DMS79 (cell line): ENCODE data around the gene ACTL7A.

Source experiments
- DNase-seq: peaks from one replicate; lab custom pipeline; 2025; lab: John Stamatoyannopoulos, UW

ACTL7A gene

DNA sequence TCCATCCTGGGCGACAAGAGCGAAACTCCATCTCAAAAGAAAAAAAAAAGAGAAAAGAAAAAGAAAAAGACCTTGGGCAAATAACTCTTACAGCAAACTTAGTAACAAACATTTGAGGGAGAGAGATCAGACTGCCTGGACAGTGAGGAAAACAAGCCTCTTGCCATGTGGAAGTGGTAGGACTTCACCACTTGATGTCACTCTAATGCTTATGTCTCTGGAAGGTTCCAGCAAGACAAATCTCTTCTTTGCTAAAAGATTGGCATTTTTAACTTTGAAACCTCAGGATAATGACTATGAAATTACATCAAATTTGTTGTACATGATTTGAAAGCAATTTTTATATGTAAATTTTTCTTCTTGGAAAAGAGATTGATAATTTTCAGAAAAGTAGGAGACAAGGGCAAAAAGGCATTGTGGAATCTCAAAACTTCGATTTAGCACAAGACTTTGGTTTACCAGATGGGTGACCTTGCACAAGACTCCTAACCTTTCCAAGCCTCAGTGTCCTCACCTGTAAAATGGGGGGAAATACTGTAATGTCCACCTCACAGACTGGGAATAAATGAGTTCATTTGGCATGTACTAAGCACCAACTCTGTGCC is 11.7 kb upstream of the ACTL7A start:
- DNase-seq = no peak

DNA sequence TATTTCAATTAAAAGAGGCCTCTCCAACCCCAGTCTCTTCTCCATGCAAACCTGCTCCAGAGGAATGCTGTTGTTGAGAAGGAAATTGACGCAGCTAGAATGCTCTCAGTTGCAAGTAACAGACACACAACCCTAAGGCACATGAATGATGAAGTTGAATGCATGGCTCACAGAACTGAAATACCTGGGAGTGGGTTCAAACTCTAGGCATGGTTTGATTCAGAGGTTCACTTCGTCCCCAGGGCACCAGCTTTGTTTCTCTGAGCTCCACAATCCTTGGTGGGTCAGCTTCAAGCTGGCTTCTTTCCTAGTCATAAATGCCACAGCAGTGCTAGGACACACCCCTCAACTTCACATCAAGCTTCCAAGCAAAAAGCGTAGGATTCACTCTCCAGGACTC is 10.9 kb upstream of the ACTL7A start:
- no peak for DNase-seq

DNA sequence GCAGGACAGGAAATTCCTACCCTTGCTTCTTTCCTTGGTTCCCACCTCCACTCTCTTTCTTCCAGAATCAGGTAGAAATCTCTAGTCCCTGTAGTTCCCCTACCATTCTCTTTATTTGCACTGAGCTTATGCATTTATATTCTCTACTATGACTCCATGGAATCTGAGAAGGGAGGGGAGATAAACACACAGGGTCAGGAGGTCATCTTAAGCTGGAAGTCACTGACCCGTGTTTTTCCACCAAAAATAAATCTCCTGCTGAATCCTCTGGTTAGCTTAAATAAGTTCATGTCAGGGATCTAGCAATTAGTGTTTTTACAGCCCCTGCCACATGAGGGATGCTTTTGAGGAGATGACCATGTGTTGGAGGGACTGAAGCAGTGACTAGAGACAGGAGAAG is 10.0 kb upstream of the ACTL7A start:
- no peak for DNase-seq

DNA sequence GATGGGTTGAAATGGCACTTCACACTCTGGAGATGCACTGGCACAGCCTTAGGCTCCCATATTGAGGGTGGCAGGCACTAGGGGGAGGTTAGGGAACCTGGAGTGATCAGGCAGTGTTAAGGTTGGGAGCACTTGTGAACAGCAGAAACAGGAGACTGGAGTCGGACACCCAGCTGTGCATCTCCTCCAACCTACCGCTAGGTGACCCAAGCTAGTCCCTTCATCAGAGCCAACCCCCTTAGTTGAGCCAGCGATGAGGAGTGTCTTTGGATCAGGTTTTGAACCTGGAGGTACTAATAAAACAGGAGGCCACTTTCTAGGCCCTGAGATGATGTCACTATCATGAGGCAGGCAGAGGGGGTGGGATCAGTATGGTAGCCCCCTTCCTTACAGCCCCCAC is 8.0 kb upstream of the ACTL7A start:
- no peak for DNase-seq

DNA sequence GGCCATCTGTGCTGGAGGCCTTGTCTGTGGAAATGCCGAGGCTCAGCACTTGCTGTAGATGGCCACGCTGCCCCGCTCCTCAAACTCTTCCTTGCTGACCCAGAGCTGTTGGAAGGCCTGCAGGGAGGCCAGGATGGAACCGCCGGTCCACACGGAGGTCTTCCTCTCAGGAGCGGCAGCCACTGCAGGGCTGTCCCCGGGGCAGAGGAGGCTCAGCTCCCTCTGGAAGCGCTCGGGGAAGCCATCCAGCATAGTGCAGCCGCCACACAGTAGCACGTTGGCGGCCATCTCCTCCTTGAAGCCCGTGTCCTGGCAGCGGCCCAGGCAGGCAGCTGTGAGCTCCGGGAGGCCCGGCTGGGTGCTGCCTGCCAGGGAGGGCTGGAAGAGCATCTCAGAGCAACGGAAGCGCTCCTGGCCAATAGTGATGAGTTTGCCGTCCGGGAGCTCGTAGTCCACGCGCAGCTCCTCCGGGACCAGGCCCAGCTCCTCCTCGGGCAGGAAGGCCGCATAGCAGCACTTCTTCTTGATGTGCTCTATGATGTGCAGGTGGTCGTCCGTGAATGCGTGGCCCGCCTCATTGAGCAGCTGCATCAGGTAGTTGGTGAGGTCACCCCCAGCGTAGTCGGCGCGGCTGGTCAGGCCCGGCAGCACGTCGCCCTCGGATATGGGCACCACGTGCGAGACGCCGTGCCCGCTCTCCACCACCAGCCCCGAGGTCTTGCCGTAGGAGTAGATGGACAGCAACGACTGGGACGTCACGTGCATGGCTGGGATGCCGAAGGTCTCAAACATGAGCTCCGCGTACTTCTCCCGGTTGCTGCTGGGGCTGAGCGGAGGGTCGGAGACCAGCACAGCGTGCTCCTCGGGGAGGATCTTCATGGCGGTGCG is 7.2 kb upstream of the ACTL7A start:
- no peak for DNase-seq

DNA sequence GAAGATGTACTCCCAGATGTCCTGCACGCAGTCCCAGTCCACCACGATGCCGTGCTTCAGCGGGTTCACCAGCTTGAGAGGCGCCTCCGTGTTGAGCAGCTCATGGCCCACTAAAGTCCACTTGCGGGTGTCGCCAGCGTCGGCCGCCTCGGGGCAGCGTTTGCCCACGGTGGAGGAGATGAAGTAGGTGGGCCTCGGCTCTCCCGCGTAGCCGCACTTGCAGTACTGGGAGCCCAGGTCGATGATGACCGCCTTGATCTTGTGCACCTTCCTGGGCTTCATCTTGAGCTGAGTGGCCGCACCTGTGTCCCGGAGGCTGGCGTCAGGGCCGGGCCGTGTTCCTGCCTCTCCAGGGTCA is 6.6 kb upstream of the ACTL7A start:
- DNase-seq = no peak

DNA sequence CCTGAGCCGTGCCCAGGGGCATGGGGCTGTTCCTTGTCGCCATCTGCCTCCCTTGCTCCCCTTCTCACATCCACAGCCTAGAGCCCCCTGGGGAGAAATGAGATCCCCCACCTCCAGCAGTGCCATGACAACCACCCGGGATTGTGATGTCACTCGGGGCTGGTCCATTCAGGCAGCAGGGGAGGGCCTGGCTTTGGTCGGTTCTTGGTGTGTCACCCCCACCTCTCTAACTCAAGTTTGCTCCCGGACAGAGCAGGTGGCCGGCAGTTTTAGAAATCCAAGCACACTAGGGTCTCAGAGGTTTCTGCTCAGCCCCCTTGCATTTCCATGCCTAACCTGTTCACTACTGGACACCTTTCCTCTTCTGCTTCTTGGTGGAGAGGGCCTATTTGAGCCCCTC is 6.2 kb upstream of the ACTL7A start, which contains the start of gene ACTL7B:
Gene ACTL7B, minus strand, starts transcription at position 99 of the 400 bp plus-strand sequence. Its CDS starts 56 bp downstream, at position 43.
- no peak for DNase-seq

DNA sequence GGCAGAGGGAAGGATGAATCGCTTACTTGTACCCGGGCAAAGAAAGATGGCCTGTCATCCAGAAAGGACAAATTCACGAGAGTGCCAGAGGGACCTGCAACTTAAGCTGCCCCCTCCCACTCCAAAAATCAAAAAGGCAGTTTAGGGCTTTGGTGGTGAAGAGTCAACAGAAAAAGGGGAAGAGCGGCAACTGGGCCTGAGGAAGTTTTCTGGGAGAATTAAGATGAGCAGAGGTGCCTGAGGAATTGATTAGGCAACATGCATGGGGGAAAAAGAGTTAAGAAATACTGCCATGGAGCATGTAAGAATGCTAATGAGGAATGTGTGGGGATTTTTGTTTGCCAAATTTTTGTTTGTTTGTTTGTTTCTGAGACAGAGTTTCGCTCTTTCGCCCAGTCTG is 4.5 kb upstream of the ACTL7A start:
- DNase-seq = no peak

DNA sequence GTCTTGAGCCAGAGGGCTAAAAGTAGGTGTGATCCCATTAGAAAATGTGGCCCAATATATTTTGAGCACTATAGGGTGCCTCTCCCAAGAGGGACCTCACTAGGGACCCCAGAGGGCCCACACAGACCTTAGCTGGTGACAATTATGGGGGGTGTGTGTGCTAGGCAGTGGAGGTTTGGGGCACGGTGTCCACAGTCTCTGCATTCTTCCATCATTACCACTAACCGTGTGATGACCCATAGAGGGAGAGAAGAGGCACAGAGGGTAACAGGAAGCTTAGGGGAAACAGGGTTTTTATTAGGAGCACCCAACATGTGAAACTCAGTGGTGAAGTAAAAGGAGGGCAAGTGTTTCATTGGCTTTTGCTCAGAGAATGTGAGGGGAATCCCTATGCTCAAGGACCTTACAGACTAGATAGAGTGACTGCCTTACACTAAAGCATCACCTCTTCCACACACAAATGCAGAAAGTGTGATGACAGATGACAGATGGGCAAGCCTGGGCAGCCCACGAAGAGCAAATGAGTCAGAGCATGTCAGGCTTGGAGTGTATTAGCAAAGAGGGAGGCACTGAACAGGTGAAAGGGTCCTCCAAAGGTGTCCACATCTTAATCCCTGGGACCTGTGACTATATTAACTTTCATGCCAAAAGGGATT is 2.5 kb upstream of the ACTL7A start:
- DNase-seq = no peak

DNA sequence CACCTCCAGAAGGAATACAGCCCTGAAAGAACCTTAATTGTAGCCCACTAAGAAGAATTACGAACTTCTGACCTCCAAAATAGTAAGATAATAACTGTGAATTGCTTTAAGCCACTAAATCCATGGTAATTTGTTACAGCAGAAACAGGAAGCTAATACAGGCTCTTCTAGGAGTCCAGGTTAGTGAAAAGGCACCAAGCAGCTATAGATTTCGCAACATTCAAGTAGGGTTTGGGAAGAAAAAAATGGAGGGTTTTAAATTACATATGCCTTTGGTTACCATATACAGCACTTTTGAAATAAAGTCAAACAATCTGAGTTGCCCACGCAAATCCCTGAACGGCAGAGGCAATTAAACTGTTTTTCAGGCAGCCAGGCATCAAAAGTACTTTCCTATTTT is 1.7 kb upstream of the ACTL7A start:
- DNase-seq = no peak

DNA sequence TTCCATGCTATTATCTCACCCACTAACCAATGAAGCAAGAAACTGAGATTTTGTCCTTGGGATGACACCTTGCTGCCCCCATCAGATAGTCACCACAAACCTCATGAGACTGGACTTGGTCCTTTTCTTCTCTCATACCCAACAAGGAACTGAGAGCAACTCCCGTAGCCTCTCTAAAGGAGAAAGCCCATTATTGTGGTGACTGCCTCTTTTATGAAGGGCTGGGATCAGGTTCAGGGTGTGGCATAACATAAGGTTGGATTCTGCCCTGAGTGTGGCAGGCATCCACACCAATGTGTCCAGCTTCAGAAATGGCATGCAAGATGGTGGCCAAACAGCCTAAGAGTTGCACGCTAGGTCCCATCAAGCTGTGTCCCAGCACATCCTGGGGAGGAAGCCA is 1.3 kb upstream of the ACTL7A start:
- DNase-seq = no peak

DNA sequence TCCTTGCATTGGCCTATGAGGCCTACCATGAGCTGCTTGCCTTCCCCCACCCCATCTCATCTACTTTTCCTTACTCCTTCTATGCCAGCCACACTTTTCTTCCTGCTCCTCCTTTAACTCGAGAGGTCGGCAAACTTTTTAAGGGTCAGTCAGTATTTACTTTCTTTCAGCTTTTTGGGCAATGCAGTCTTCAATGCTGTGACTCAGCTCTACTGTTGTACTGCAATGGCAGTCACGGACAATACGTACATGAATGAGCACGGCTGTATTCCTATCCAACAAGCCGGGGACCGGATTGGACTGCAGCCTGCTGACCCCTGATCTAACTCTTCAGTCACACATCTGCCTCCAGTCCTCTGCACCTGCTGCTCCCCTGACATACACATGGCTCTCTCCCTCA is 602 bp upstream of the ACTL7A start:
- no peak for DNase-seq

DNA sequence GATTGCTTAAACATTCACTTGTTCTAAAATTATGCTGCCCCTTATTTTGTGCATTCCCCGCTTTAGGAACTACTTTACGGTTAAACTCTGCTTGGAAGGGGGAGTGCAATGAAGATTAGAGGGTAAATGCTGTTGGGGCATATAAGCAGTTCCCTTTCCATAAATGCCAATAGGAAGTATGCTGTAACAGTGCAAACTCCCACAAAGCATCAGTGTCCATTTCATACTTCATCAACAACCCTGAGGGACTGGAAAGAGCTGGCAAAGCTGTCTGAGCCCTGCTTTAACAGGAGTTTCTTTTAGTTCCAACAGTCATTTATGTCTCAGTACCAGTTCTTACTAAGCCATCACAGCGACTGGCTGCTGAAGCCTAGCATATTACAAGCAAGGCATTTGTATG is 1.8 kb downstream of the ACTL7A start:
- DNase-seq = no peak

DNA sequence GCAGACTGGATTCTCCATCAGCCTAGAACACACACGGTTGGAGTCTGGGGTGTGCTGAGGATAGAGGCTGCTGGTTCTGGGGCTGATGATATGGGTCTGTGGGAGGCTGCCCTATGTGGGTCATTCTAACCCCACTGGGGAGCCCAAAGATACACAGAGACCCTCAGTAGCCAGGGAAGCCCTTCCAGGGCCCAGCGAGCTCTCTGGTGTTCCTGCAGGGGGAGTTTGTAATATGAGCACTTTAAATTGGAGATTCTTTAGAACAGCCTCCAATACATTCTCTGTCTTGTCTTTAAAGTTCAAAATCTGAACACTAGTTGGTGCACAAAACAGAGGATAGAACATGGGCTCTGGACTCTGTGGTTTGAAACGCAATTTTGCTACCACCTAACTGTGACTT is 2.4 kb downstream of the ACTL7A start:
- no peak for DNase-seq

DNA sequence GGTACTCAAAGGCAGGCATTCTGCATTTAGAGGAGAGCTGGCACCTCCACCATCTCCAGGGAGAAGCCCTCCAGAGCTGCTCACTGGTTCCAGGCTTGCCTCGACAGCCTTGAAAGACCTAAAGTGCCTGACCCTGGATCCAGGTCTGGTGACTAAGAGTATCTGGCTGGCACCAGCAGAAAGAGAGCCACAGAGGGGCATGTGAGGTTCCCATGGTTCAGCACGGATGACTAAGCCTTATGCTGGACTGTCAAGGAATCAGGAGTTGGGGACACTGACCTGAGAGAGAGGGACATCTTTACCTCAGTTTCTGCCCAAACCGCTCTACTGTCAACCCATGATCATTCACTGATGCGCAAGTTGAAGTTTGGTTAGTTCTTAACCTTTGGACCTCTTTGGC is 3.0 kb downstream of the ACTL7A start:
- no peak for DNase-seq

DNA sequence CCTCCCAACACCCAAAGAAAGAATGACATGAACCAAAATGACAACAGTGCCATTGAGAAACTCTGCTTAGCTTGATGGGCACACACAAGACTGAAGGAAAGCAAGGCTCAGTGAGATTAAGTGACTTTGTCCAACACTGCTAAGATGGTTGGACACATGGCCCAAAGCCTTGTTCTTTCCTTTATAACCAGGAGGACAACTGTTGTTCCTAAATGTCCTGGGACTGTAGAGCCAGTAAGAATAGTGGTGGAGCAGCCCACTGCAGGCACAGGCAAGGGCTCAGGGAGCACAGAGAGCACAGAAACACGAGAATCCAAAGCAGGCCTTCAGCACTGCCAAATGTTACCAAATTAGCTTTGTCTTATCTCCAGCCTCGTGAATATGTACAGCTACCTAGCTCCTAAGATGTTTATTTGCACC is 3.9 kb downstream of the ACTL7A start:
- no peak for DNase-seq

DNA sequence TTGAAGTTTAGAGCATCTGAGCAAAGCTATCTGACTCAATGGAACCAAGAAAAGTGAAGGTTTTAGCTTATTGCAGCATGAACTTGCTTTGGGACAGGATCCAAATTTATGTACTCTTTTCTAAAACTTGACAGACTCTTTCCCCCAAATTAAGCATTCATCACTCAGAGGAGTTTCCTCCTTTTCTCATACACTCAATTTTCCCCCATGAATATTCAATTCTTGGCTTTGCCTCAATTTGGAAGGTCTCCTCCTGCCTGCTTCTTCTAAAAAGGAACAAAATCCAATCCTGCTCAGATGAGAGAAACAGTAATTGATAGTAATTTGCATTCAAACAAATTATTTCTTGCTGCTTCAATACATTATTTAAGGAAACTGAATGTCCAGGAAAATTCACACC is 5.0 kb downstream of the ACTL7A start:
- DNase-seq = no peak

DNA sequence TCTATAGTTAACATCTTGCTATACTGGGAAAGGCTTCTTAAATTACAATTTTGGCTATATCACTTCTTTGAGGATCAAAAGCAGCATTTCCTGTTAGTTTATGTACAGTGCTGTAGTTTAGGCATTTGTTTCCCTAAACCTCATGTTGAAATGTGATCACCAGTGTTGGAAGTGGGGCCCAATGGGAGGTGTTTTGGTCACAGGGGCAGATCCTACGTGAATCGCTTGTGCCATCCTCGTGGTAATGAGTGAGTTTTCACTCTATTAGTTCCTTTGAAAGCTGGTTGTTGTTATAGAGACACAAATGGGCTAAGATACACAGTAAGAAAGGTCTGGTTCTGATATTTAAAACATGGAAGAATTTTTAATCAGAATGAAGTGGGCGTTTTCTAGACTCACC is 5.8 kb downstream of the ACTL7A start:
- no peak for DNase-seq

DNA sequence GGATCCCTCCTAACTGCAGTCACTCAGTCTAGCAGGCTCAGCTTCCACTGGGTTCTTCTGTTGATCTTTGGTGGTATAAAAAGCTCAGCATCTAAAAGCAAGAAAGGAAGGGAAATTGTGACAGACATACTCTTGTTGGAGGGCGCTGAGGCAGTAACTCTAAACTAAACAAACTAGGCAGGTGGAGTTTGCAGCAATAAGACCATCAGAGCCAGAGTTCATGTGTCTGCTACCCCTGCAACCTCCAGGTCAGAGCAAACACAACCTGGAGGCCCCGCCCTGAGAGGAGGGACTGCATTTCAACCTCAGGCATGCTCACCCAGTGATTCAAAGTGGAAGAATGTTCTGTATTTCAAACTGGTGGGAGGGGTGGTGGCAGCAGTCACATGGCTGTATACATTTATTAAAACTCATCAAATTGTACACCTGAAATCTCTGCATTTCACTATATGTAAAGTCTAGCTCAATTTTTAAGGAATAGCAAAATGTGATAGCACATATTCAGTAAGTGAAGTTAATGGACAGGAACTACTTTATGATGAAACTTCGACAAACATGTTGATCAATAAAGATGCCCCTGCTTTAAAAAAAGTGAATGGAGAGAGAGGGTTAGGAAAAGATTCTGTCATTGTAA is 7.1 kb downstream of the ACTL7A start:
- no peak for DNase-seq

DNA sequence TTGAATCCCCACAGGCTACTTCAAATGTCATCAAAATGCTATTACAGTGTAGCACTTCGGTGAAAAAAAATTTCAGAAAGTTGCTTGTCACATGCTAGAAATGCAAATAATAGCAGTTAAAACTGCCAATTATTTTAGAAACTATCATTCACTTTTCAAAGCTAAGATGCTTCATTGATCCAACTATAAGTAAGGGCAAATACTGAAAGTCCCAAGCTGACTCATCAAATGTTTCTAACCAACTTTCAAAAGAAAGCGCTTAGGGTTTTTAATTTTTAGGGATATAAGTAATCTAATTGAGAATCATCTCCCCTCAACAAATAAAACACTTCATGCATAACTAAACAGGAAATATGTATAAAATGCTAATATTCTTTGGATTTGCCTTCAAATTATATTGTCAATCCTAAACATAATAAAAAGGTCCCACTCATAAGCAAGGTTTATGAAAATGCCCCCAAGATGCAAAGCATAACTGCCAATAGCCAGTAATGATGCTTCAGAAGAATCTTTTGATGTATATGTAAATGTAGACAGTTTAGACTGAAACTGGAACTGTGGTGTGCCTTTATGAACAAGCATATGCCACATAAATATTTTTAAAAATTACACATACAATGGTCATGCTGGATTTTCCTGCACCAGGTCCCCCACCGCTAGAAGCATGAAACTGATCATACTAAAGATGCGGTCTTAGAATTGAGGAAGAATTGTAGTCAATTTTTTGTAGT is 12.2 kb downstream of the ACTL7A start:
- no peak for DNase-seq

DNA sequence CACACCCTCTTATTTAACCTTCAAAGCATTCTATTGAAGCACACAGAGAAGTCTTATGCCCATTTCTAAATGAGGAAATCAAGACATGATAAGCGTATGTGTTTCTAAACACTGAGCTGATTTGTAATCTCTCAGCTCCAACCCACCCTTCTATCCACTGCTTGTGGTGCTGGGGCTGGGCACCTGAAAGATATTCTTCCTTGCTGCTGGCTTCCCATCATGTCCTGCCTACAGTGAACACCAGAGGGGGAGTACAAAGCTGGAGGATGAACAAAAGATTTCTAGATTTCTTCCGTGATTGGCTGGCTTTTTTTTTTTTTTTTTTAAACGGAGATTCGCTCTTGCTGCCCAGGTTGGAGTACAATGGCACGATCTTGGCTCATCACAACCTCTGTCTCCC is 14.4 kb downstream of the ACTL7A start:
- DNase-seq = no peak

DNA sequence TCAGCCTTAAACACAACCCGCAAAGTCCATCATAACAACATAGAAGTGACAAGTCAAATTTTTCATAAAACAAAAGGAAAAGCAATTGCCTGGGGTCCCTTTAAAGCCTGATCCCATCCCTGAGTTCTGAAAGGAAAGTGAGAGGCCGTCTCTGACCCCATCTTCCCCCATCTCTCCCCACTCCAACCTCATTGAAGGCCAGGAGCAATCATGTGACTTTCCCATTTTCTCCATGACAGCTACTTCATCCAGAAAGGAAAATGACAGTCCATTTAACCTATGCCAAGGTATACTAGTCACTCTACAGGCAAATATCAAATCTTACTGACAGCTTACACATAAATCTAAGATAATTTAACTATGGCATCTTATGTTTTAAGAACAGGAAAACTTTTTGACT is 15.5 kb downstream of the ACTL7A start:
- DNase-seq = no peak
